ENCODE results near the gene FSTL5. TPM values are rescaled to one million over a fixed set of nuclear protein-coding genes. Genes with fewer than 3 reads are reported as not detected.
"Not testable (repeated sequence)": the region's sequence is repeated elsewhere in the genome, so short reads cannot be mapped to it uniquely, and the experiment has no call there.

Gene FSTL5
- total and polyA plus RNA-seq, 5 donors from 2014 or later: not detected

- Mint-ChIP-seq H3K36me3 (no peaks in the 10 kb centered on the region), H3K4me3 (no peak overlapping the region), H3K27me3 (no peaks in the 10 kb centered on the region), H3K27ac (no peak overlapping the region), H3K9me3 (peaks cover 0 to 4% (median 2%) of the 10 kb centered on the region in 7 donors), H3K4me1 (no peaks in the 10 kb centered on the region)
- H3K9me3 ChIP-seq (ENCODE audit: control insufficient read depth in 2 of 2, low read length in 2 of 2): no peaks in the 10 kb centered on the region
- no peak overlapping the region for H3K27ac ChIP-seq (ENCODE audit: insufficient read depth, low read length, poor library complexity, severe bottlenecking)
- ATAC-seq (ENCODE audit: low read depth in 2 of 2): no peak
- H3K27me3 ChIP-seq (ENCODE audit: control insufficient read depth, insufficient read depth, low read length): no peaks in the 10 kb centered on the region
- H3K36me3 ChIP-seq (ENCODE audit: control insufficient read depth, insufficient read depth, low read length): no peaks in the 10 kb centered on the region
- no peak overlapping the region for H3K4me3 ChIP-seq (ENCODE audit: low read depth, low read length)
- H3K4me1 ChIP-seq (ENCODE audit: control insufficient read depth, insufficient read depth, low read length, poor library complexity, severe bottlenecking): no peaks in the 10 kb centered on the region
- DNase-seq: no peak
These were observed 37.1 kb downstream of the FSTL5 start for GRCh38 chr4:162126729-162127128.

- no peaks in the 10 kb centered on the region for H3K4me1 ChIP-seq (ENCODE audit: control insufficient read depth, insufficient read depth, low read length, poor library complexity, severe bottlenecking)
- DNase-seq (no peak), ATAC-seq (ENCODE audit: low read depth in 2 of 2) (no peak)
- Mint-ChIP-seq H3K4me3 (no peak overlapping the region), H3K4me1 (no peaks in the 10 kb centered on the region), H3K27me3 (no peaks in the 10 kb centered on the region), H3K9me3 (peaks cover 1 to 27% (median 4%) of the 10 kb centered on the region in 7 donors), H3K36me3 (no peaks in the 10 kb centered on the region), H3K27ac (no peak overlapping the region)
- no peaks in the 10 kb centered on the region for H3K36me3 ChIP-seq (ENCODE audit: control insufficient read depth, insufficient read depth, low read length)
- no peak overlapping the region for H3K4me3 ChIP-seq (ENCODE audit: low read depth, low read length)
- no peak overlapping the region for H3K27ac ChIP-seq (ENCODE audit: insufficient read depth, low read length, poor library complexity, severe bottlenecking)
- H3K9me3 ChIP-seq (ENCODE audit: control insufficient read depth in 2 of 2, low read length in 2 of 2): peaks cover 0 to 5% of the 10 kb centered on the region in 2 experiments
- no peaks in the 10 kb centered on the region for H3K27me3 ChIP-seq (ENCODE audit: control insufficient read depth, insufficient read depth, low read length)
These were observed 46.7 kb downstream of the FSTL5 start for GRCh38 chr4:162117051-162117450.

- Histone ChIP-seq H3K36me3 (ENCODE audit: control insufficient read depth, insufficient read depth, low read length) (no peaks in the 10 kb centered on the region), H3K4me1 (ENCODE audit: control insufficient read depth, insufficient read depth, low read length, poor library complexity, severe bottlenecking) (no peaks in the 10 kb centered on the region), H3K9me3 (ENCODE audit: control insufficient read depth in 2 of 2, low read length in 2 of 2) (peaks cover 0 to 5% of the 10 kb centered on the region in 2 experiments), H3K27ac (ENCODE audit: insufficient read depth, low read length, poor library complexity, severe bottlenecking) (no peak overlapping the region), H3K4me3 (ENCODE audit: low read depth, low read length) (no peak overlapping the region), H3K27me3 (ENCODE audit: control insufficient read depth, insufficient read depth, low read length) (no peaks in the 10 kb centered on the region)
- Mint-ChIP-seq H3K36me3 (no peaks in the 10 kb centered on the region), H3K4me3 (no peak overlapping the region), H3K27me3 (no peaks in the 10 kb centered on the region), H3K27ac (no peak overlapping the region), H3K4me1 (no peaks in the 10 kb centered on the region), H3K9me3 (peaks cover 1 to 27% (median 4%) of the 10 kb centered on the region in 7 donors)
- ATAC-seq (ENCODE audit: low read depth in 2 of 2): no peak
- DNase-seq: no peak
These were observed 47.6 kb downstream of the FSTL5 start for GRCh38 chr4:162116095-162116779.

- peaks cover 1 to 26% (median 4%) of the 10 kb centered on the region in 7 donors for H3K9me3 Mint-ChIP-seq
- H3K36me3 ChIP-seq (ENCODE audit: control insufficient read depth, insufficient read depth, low read length): no peaks in the 10 kb centered on the region
- H3K27me3 Mint-ChIP-seq: no peaks in the 10 kb centered on the region
- H3K4me1 ChIP-seq (ENCODE audit: control insufficient read depth, insufficient read depth, low read length, poor library complexity, severe bottlenecking): no peaks in the 10 kb centered on the region
- ATAC-seq (ENCODE audit: low read depth in 2 of 2) (no peak), DNase-seq (no peak)
- H3K4me3 Mint-ChIP-seq: no peak overlapping the region
- no peak overlapping the region for H3K27ac ChIP-seq (ENCODE audit: insufficient read depth, low read length, poor library complexity, severe bottlenecking)
- no peaks in the 10 kb centered on the region for H3K36me3 Mint-ChIP-seq
- no peaks in the 10 kb centered on the region for H3K4me1 Mint-ChIP-seq
- no peak overlapping the region for H3K27ac Mint-ChIP-seq
- no peaks in the 10 kb centered on the region for H3K27me3 ChIP-seq (ENCODE audit: control insufficient read depth, insufficient read depth, low read length)
- no peak overlapping the region for H3K4me3 ChIP-seq (ENCODE audit: low read depth, low read length)
- H3K9me3 ChIP-seq (ENCODE audit: control insufficient read depth in 2 of 2, low read length in 2 of 2): peaks cover 0 to 5% of the 10 kb centered on the region in 2 experiments
These were observed 48.5 kb downstream of the FSTL5 start for GRCh38 chr4:162115333-162115732.

- Mint-ChIP-seq H3K4me3 (no peak overlapping the region), H3K36me3 (no peaks in the 10 kb centered on the region), H3K27ac (no peak overlapping the region), H3K27me3 (no peaks in the 10 kb centered on the region), H3K4me1 (no peaks in the 10 kb centered on the region), H3K9me3 (peaks cover 0 to 34% (median 7%) of the 10 kb centered on the region in 7 donors)
- ATAC-seq (ENCODE audit: low read depth in 2 of 2): no peak
- no peak overlapping the region for H3K27ac ChIP-seq (ENCODE audit: insufficient read depth, low read length, poor library complexity, severe bottlenecking)
- no peak for DNase-seq
- H3K4me3 ChIP-seq (ENCODE audit: low read depth, low read length): no peak overlapping the region
- no peaks in the 10 kb centered on the region for H3K27me3 ChIP-seq (ENCODE audit: control insufficient read depth, insufficient read depth, low read length)
- no peaks in the 10 kb centered on the region for H3K4me1 ChIP-seq (ENCODE audit: control insufficient read depth, insufficient read depth, low read length, poor library complexity, severe bottlenecking)
- H3K36me3 ChIP-seq (ENCODE audit: control insufficient read depth, insufficient read depth, low read length): no peaks in the 10 kb centered on the region
- no peaks in the 10 kb centered on the region for H3K9me3 ChIP-seq (ENCODE audit: control insufficient read depth in 2 of 2, low read length in 2 of 2)
These were observed 52.7 kb downstream of the FSTL5 start for GRCh38 chr4:162111078-162111477.

GRCh38 chr4:162104459-162105124, 59.2 kb downstream of the FSTL5 start:
- no peak overlapping the region for H3K4me3 ChIP-seq (ENCODE audit: low read depth, low read length)
- H3K4me1 Mint-ChIP-seq: no peaks in the 10 kb centered on the region
- DNase-seq: no peak
- H3K9me3 ChIP-seq (ENCODE audit: control insufficient read depth in 2 of 2, low read length in 2 of 2): peaks cover 0 to 8% of the 10 kb centered on the region in 2 experiments
- no peak overlapping the region for H3K4me3 Mint-ChIP-seq
- H3K4me1 ChIP-seq (ENCODE audit: control insufficient read depth, insufficient read depth, low read length, poor library complexity, severe bottlenecking): no peaks in the 10 kb centered on the region
- H3K27me3 ChIP-seq (ENCODE audit: control insufficient read depth, insufficient read depth, low read length): no peaks in the 10 kb centered on the region
- no peak for ATAC-seq (ENCODE audit: low read depth in 2 of 2)
- H3K9me3 Mint-ChIP-seq: peaks cover 1 to 27% (median 5%) of the 10 kb centered on the region in 7 donors
- no peaks in the 10 kb centered on the region for H3K27me3 Mint-ChIP-seq
- H3K27ac Mint-ChIP-seq: no peak overlapping the region
- no peaks in the 10 kb centered on the region for H3K36me3 ChIP-seq (ENCODE audit: control insufficient read depth, insufficient read depth, low read length)
- no peaks in the 10 kb centered on the region for H3K36me3 Mint-ChIP-seq
- no peak overlapping the region for H3K27ac ChIP-seq (ENCODE audit: insufficient read depth, low read length, poor library complexity, severe bottlenecking)

- H3K9me3 ChIP-seq (ENCODE audit: control insufficient read depth in 2 of 2, low read length in 2 of 2); H3K27me3 ChIP-seq (ENCODE audit: control insufficient read depth, insufficient read depth, low read length); H3K4me1 Mint-ChIP-seq; H3K4me1 ChIP-seq (ENCODE audit: control insufficient read depth, insufficient read depth, low read length, poor library complexity, severe bottlenecking); DNase-seq; H3K36me3 Mint-ChIP-seq; H3K36me3 ChIP-seq (ENCODE audit: control insufficient read depth, insufficient read depth, low read length); H3K4me3 ChIP-seq (ENCODE audit: low read depth, low read length); H3K27me3 Mint-ChIP-seq; H3K4me3 Mint-ChIP-seq; H3K27ac ChIP-seq (ENCODE audit: insufficient read depth, low read length, poor library complexity, severe bottlenecking); ATAC-seq (ENCODE audit: low read depth in 2 of 2); H3K27ac Mint-ChIP-seq: not testable (repeated sequence)
- peaks cover 1 to 23% (median 5%) of the 10 kb centered on the region in 7 donors for H3K9me3 Mint-ChIP-seq
These were observed 59.9 kb downstream of the FSTL5 start for GRCh38 chr4:162103908-162104307.

GRCh38 chr4:162102713-162103112, 61.1 kb downstream of the FSTL5 start:
- DNase-seq (no peak), ATAC-seq (ENCODE audit: low read depth in 2 of 2) (no peak)
- Histone ChIP-seq H3K4me1 (ENCODE audit: control insufficient read depth, insufficient read depth, low read length, poor library complexity, severe bottlenecking) (no peaks in the 10 kb centered on the region), H3K9me3 (ENCODE audit: control insufficient read depth in 2 of 2, low read length in 2 of 2) (peaks cover 0 to 8% of the 10 kb centered on the region in 2 experiments), H3K27me3 (ENCODE audit: control insufficient read depth, insufficient read depth, low read length) (no peaks in the 10 kb centered on the region), H3K4me3 (ENCODE audit: low read depth, low read length) (no peak overlapping the region), H3K27ac (ENCODE audit: insufficient read depth, low read length, poor library complexity, severe bottlenecking) (no peak overlapping the region), H3K36me3 (ENCODE audit: control insufficient read depth, insufficient read depth, low read length) (no peaks in the 10 kb centered on the region)
- Mint-ChIP-seq H3K9me3 (peaks cover 1 to 31% (median 5%) of the 10 kb centered on the region in 7 donors), H3K27ac (no peak overlapping the region), H3K4me3 (no peak overlapping the region), H3K36me3 (no peaks in the 10 kb centered on the region), H3K27me3 (no peaks in the 10 kb centered on the region), H3K4me1 (no peaks in the 10 kb centered on the region)
